A673 (cell line): ENCODE measurements around the gene PNMA8C. TPM values are rescaled to one million over a fixed set of nuclear protein-coding genes. Genes with fewer than 3 reads are reported as not detected.

Experiments used
- Bru-seq: library from RNA; stranded (reverse); fragments of 400-500 nt; gene quantifications from one replicate; lab custom pipeline; 2021; lab: Mats Ljungman, UMichigan
- BruChase-seq, 2 experiments: library from RNA; stranded (reverse); fragments of 400-500 nt; gene quantifications; one replicate each; lab custom pipeline; 2021; lab: Mats Ljungman, UMichigan
- BruUV-seq: library from RNA; stranded (reverse); fragments of 400-500 nt; replicated peaks from 2 replicates; lab custom pipeline; 2021; lab: Mats Ljungman, UMichigan
- CTCF ChIA-PET: fragments of 300-600 bp; sonication (Branson Sonifier 250); formaldehyde crosslinking; loops from one replicate; lab custom pipeline; 2022; ENCODE audit warnings: antibody characterized with exemption; lab: Charles Lee
- POLR2A ChIA-PET: fragments of 300-600 bp; sonication (Branson Sonifier 250); formaldehyde crosslinking; loops from one replicate; lab custom pipeline; 2022; ENCODE audit warnings: antibody characterized with exemption; ENCODE audit not compliant: low non-redundant PET; lab: Charles Lee
- DNase-seq: peaks from one replicate; pipeline ENCODE4 v3.0.0-alpha.2; 2015; ENCODE audit warnings: low spot score
- H3K27ac ChIP-seq: fragments of 200-600 bp; sonication (generic); 2 replicates; pipeline ENCODE4 v1.5.1; 2016; ENCODE audit warnings: mixed run types, low read depth, mild to moderate bottlenecking, mixed read lengths, antibody characterized with exemption, low read length; ENCODE audit not compliant: poor library complexity, severe bottlenecking
- H3K27me3 ChIP-seq: fragments of 200-600 bp; sonication (generic); replicated peaks from 2 replicates; pipeline ENCODE4 v1.6.1; 2017; ENCODE audit warnings: mixed run types, low read depth, mild to moderate bottlenecking, mixed read lengths, antibody characterized with exemption, low read length; ENCODE audit not compliant: insufficient read depth, poor library complexity
- H3K36me3 ChIP-seq: fragments of 200-600 bp; sonication (generic); 2 replicates; pipeline ENCODE4 v1.6.1; 2016; ENCODE audit warnings: mixed run types, mild to moderate bottlenecking, mixed read lengths, antibody characterized with exemption, low read length; ENCODE audit not compliant: insufficient read depth, poor library complexity, severe bottlenecking
- H3K4me1 ChIP-seq: fragments of 200-600 bp; sonication (generic); 2 replicates; pipeline ENCODE4 v1.6.1; 2017; ENCODE audit warnings: mixed run types, mild to moderate bottlenecking, mixed read lengths, antibody characterized with exemption, low read length; ENCODE audit not compliant: insufficient read depth, poor library complexity, severe bottlenecking
- H3K4me3 ChIP-seq: fragments of 200-600 bp; sonication (generic); 2 replicates; pipeline ENCODE4 v1.5.1; 2016; ENCODE audit warnings: low read depth, mixed run types, mild to moderate bottlenecking, mixed read lengths, low read length; ENCODE audit not compliant: poor library complexity, severe bottlenecking
- H3K9me3 ChIP-seq: fragments of 200-600 bp; sonication (generic); 2 replicates; pipeline ENCODE4 v1.6.1; 2016; ENCODE audit warnings: mixed run types, low read depth, mild to moderate bottlenecking, mixed read lengths, antibody characterized with exemption, low read length; ENCODE audit not compliant: poor library complexity, severe bottlenecking
- EZH2 ChIP-seq: fragments of 200-600 bp; sonication (generic); IDR thresholded peaks from 2 replicates; pipeline ENCODE4 v1.6.1; 2017; ENCODE audit warnings: borderline replicate concordance, low read depth, mild to moderate bottlenecking, mixed read lengths, antibody characterized with exemption, low read length; ENCODE audit not compliant: poor library complexity, severe bottlenecking
- intact Hi-C: fragments of 100-400 bp; cut with micrococcal nuclease; formaldehyde crosslinking; loops from one replicate; pipeline ENCODE4 v1.10.0; 2022; ENCODE audit not compliant: unreplicated experiment
- long read RNA-seq: library from polyadenylated mRNA; stranded (forward); transcript quantifications from one replicate; pipeline ENCODE4 v2.0.0, GENCODE V29; 2022
- total RNA-seq: library from RNA; stranded (reverse); gene quantifications from 2 replicates; pipeline ENCODE4 v1.2.3, GENCODE V29; 2021
- TF ChIP-seq, protein P1 (sequence below): fragments of 300-800, 200-600 bp; sonication (generic); conservative IDR thresholded peaks from 2 replicates; pipeline ENCODE4 v1.5.1; 2017; ENCODE audit warnings: low read depth, mild to moderate bottlenecking, antibody characterized with exemption, low read length, moderate library complexity, mixed read lengths

PNMA8C gene
- total RNA-seq (not detected in 2 replicates), Bru-seq, nascent RNA (not detected), BruChase-seq, experiment 1, labeled RNA remaining after a 2-hour chase (not detected), BruChase-seq, experiment 2, labeled RNA remaining after a 6-hour chase (percentile 21 among the genes with signal in this experiment)
- long read RNA-seq, result 0 reads

DNA sequence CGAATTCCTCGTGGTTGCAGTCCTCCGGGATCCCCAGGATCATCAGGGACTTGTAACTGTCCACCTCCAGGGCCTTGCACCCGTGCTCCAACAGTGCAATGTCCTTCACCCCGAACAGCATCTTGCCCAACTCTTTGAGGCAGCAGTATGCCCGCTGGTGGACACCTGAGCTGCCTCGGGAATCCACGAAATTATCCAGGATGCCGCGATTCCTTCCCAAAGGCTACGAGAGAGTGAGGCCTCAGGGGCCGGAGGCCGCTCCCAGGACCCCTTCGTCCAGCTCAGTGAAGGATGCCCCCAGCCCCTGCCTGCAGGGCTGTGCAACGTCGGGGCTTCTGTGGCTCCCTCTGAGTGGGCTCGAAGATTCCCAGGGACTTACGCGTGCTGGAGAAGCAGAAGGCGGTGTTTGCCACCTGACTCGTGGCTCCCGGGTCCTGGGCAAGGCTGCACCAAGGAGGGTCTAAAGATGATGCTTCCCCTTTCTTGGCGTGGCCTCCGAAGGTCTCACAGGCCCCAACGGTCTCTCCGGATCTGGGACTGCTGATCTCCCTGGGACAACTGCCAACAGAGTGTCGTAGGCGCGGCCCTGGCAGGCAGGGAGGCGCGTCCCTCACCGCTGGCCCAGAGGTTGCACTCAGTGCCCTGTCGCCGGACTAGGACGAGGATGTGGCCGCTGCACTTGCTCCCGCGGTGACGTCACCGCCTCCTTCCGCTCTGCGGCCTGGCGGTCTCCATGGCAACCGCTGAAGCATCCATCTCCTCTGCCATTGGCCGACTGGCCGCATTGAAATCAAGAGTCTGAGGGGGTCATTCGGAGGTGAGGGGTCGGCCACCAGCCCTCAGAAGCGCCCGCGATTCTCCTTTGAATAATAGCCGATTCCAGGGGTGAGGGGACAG, at the start of gene PNMA8C:
Gene PNMA8C (minus strand): TSS at position 698 of the 897 bp plus-strand sequence. CDS start 577 bp downstream, at position 121.
- TF ChIP-seq EZH2, result no peak
- TF ChIP-seq, protein P1, sequence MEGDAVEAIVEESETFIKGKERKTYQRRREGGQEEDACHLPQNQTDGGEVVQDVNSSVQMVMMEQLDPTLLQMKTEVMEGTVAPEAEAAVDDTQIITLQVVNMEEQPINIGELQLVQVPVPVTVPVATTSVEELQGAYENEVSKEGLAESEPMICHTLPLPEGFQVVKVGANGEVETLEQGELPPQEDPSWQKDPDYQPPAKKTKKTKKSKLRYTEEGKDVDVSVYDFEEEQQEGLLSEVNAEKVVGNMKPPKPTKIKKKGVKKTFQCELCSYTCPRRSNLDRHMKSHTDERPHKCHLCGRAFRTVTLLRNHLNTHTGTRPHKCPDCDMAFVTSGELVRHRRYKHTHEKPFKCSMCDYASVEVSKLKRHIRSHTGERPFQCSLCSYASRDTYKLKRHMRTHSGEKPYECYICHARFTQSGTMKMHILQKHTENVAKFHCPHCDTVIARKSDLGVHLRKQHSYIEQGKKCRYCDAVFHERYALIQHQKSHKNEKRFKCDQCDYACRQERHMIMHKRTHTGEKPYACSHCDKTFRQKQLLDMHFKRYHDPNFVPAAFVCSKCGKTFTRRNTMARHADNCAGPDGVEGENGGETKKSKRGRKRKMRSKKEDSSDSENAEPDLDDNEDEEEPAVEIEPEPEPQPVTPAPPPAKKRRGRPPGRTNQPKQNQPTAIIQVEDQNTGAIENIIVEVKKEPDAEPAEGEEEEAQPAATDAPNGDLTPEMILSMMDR, result no peak
- no peaks in the 10 kb centered on the region for H3K27me3 ChIP-seq
- ChIA-PET CTCF (no interaction called here), POLR2A (no interaction called here)
- no TSS peak for BruUV-seq
- H3K4me1 ChIP-seq, result peaks cover 7% of the 10 kb centered on the region
- no peak within 1 kb of the TSS for H3K27ac ChIP-seq
- H3K36me3 ChIP-seq, result no peaks in the 10 kb centered on the region
- no peak within 1 kb of the TSS for H3K4me3 ChIP-seq
- no peak for DNase-seq
- intact Hi-C loops, result no loop called here
- no peaks in the 10 kb centered on the region for H3K9me3 ChIP-seq

DNA sequence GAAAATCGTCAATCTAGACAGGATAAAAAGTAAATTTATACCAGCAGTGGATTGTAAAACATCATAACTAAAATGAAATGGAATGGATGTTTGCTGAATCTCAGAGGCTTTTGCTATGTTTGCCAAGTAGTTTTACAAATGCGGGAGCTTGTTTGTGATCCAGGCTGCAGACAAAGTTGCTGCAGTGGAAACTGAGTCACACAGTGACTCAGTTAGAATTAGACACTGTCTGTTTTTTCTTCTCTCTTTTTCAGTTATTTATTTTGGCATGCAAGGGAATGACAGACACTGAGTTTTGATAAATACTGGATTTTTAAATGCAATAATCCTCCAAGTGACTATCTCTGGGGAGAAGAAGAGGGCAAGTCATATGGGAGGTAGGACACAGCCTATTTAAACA, 47.2 kb upstream of the PNMA8C start:
- POLR2A ChIA-PET, result no interaction called here
- H3K27ac ChIP-seq, result no peak overlapping the region
- BruUV-seq, result no TSS peak

DNA sequence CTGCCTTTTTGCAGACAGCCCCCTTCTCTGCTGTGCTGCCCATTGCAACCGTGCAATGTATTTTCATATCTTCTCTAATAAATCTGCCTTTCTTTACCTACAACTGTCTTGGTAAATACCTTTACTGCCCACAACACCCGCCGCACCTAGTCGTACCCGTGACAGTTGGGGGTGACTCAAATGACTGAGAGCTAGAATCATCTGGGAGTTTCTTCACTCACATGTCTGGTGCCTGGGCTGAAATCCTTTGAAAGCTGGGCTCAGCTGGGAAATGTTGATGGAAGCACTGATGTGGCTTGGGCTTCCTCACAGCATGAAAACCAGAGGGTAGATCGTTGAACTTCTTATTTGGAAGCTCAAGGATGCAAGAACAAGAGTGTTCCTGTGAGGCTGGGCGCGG, 45.5 kb upstream of the PNMA8C start:
- TF ChIP-seq EZH2, result no peak
- TF ChIP-seq, protein P1, result no peak
- POLR2A ChIA-PET, result no interaction called here
- Histone ChIP-seq H3K4me1 (peaks cover 13% of the 10 kb centered on the region), H3K4me3 (no peak overlapping the region), H3K27ac (no peak overlapping the region), H3K27me3 (no peaks in the 10 kb centered on the region), H3K36me3 (no peaks in the 10 kb centered on the region), H3K9me3 (no peaks in the 10 kb centered on the region)
- DNase-seq, result no peak
- BruUV-seq, result no TSS peak
- intact Hi-C loops, result no loop called here
- CTCF ChIA-PET, result no interaction called here

More for the DNA sequence above, 47.2 kb upstream of the PNMA8C start:
- H3K27me3 ChIP-seq, result no peaks in the 10 kb centered on the region
- peaks cover 13% of the 10 kb centered on the region for H3K4me1 ChIP-seq
- no peaks in the 10 kb centered on the region for H3K9me3 ChIP-seq
- H3K36me3 ChIP-seq, result no peaks in the 10 kb centered on the region
- H3K4me3 ChIP-seq, result no peak overlapping the region
- CTCF ChIA-PET, result no interaction called here
- DNase-seq, result no peak
- intact Hi-C loops, result no loop called here
- TF ChIP-seq, protein P1, result no peak
- no peak for TF ChIP-seq EZH2
